Erythroblast (primary cell): ENCODE measurements around the gene MTPN.

Experiments
- GATA1 ChIP-seq: IDR thresholded peaks from 2 replicates; pipeline ENCODE4 v1.6.1; 2011; ENCODE audit warnings: low read depth, mild to moderate bottlenecking, control low read depth, low read length, moderate library complexity
- POLR2A ChIP-seq: IDR thresholded peaks from 2 replicates; pipeline ENCODE4 v1.6.1; 2011; ENCODE audit warnings: mild to moderate bottlenecking, low read length

- TF ChIP-seq POLR2A = no peak
- no peak for TF ChIP-seq GATA1
These were observed 19.0 kb downstream of the MTPN start for GRCh38 chr7:135958173-135958572.
